CD4-positive, alpha-beta T cell treated with Interferon alpha-2 for 1 hour (primary cell): ENCODE data around the gene ADGRD1.
A peak's percentile ranks its signal among the peaks of the same experiment; 100 is the strongest.
"Not testable (repeated sequence)": the region's sequence is repeated elsewhere in the genome, so short reads cannot be mapped to it uniquely, and the experiment has no call there.

Source experiments
- DNase-seq, 2 donors: peaks; one replicate each; pipeline ENCODE4 v3.0.0-alpha.2; 2020 to 2022

Gene ADGRD1

DNA sequence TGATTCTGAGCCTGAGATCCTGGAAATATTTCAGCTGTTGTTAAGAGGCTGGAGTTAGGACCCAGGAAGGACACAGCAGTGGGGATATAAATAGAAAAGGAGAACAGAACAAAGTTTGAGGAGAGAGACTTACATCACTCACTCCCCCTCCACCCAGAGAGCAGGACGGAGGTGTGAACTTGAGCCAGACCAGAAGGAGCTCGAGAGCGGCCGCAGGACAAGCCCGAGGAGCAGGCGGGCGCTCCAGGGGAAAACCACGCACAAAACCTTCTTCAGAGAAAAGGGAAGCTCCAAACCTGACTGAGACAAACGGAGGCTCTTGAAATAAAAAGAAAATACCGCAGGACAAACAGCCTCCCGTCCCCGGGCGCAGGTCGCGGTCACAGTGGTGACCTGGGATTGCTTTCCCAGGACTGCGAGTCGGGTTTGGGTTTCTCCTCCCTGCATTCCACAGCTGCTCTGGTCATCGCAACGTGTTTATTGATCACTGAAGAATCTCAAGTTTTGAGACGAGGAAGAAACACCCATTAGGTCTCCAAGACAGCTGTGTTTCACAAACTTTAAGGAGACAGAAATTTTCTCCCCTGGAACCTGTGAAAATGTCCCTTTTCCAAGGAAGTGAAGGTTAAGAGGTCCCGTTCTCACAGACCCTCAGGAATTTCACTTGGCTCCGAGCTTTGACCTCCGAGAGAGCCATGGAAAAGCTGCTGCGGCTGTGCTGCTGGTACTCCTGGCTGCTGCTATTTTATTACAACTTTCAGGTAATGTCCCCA is at the start of gene ADGRD1:
TSS of gene ADGRD1 (plus strand) at position 137 of the 773 bp plus-strand sequence. CDS start at position 696, 559 bp downstream.
- DNase-seq = peak; percentile 3 to 27

DNA sequence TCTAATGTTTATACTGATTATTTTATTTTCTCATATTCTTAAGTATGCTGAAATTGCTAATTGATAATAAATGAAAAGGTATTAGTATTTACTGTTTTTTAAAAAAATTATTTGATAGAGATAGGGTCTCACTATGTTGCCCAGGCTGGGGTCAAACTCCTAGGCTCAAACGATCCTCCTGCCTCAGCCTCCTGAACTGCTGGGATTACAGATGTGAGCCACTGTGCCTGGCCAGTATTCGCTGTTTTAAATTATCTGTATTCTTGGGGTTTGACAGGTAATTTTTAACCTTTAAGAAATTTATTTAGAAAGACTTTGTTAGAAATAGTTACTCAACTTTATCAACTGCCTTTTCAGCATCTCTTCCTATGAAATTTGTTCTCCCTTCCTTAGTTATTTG is 49.6 kb upstream of the ADGRD1 start:
- no peak for DNase-seq

DNA sequence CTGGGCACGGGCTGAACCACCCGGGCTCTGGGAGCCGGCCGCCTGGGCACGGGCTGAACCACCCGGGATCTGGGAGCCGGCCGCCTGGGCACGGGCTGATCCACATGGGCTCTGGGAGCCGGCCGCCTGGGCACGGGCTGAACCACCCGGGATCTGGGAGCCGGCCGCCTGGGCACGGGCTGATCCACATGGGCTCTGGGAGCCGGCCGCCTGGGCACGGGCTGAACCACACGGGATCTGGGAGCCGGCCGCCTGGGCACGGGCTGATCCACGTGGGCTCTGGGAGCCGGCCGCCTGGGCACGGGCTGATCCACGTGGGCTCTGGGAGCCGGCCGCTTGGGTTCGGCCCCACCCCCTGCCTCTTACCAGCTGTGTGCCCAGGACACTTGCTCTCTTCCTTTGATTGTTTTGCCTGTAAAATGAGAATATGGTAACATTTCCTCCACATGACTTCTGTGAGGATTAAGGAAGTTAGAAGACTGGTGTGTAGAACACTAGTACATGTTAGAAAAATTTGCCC is 48.7 kb upstream of the ADGRD1 start:
- DNase-seq = not testable (repeated sequence)

DNA sequence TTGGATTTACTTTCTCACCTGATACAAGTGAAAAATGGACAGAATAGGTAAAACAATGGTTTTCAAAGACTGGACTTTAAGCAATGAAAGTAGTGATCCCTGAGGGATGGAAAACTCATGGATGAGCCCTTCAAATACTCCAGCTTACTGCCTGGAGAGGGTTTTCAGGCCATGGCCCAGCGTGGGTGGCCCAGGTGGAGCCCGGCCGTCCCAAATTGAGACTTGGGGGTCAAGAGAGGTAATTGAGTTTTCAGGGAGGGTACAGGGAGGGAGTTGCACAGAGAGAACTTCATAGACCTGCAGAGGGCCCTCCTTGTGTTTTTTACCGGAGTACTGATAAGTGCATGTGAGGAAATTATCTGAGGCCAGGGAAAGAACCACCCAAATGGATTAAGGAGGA is 44.6 kb upstream of the ADGRD1 start:
- DNase-seq = no peak

DNA sequence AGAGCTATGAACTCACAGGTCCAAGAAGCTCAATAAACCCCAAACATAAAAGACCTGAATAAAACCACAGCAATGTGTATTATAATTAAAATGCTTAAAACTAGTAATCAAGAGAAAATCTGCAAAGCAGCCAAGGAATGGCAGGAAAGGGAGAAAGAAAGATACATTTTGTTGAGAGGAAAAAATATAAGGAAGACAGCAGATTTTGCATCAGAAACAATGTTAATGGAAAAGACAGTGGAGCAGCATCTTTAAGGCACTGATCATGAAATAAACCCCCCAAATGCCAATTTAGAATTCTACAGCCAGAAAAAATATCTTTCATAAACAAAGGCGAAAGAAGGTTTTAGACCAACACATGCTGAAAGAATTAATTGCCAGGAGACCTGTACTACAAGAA is 42.5 kb upstream of the ADGRD1 start:
- no peak for DNase-seq

DNA sequence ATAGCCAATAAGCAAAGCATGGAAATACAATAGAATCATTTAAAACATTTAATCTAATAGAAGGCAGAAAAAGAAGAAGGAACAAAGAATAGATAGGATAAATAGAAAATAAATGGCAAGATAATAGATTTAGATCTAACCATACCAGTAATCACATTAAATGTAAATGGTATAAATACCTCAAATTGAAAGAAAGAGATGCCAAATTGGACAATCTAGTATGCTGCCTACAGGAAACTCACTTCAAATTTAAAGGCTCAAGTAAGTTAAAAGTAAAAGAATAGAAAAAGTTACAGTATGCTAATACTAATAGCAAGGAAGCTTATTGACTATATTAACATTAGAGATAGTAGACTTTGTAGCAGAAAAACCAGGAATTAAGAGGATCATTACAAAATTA is 41.8 kb upstream of the ADGRD1 start:
- no peak for DNase-seq

DNA sequence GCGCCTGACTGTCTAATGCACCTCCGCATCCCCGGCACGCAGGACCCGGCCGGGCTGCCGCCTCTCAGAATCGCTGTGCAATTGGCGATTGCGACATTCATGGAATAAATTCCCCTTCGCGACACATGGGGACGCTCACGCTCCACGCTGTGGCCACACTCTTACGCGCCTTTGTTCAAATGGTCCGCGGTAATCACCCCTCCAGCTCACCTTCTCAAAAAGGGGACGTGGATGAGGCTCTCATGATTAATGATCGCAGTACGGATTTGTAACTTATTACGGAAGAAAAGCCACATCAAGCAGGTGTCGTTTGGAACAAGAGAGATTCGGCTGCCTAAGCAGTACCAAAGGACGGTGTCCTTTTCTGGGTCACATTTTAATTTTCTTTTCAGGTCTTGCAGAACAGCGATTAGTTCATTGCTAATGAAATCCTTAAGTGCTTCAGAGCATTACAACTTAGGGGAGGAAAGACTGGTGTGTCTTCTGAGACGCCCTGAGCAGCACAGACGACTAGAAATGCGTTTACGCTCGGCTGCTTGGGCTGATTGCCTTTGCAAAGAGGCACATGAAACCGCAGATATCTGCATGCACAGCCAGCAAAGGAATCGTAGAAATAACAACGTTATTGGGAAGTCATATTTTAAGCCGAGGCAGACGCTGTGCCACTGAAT is 37.3 kb upstream of the ADGRD1 start:
- peak; percentile 4 to 29 for DNase-seq

DNA sequence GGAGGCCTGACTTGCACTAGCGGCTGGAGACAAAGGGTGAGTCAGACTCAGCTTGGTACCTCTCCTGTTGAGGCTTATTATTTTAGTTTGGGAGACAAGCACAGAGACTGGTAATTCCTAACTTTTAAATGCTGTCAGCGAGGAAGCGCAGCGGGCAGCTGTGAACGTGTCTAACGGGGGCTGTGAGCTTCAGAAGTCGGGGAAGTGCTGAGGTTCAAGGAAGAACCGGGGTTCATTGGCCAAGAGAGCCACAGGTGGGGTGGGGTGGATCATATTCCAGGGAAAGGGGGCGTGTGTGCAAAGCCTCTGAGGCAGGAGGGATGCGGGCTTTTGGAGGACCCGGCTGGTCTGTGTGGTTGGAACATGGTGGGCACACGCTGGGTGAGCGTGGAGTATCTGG is 36.1 kb upstream of the ADGRD1 start:
- DNase-seq = no peak

DNA sequence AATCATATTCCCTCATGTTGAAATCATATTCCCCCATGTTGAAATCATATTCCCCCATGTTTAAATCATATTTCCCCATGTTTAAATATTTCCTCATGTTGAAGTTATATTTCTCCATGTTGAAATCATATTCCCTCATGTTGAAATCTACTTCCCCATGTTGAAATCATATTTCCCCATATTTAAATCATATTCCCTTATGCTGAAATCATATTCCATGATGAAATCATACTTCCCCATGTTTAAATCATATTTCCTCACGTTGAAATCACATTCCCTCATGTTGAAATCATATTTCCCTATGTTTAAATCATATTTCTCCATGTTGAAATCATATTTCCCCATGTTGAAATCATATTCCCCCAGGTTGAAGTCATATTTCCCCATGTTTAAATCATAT is 34.6 kb upstream of the ADGRD1 start:
- no peak for DNase-seq

DNA sequence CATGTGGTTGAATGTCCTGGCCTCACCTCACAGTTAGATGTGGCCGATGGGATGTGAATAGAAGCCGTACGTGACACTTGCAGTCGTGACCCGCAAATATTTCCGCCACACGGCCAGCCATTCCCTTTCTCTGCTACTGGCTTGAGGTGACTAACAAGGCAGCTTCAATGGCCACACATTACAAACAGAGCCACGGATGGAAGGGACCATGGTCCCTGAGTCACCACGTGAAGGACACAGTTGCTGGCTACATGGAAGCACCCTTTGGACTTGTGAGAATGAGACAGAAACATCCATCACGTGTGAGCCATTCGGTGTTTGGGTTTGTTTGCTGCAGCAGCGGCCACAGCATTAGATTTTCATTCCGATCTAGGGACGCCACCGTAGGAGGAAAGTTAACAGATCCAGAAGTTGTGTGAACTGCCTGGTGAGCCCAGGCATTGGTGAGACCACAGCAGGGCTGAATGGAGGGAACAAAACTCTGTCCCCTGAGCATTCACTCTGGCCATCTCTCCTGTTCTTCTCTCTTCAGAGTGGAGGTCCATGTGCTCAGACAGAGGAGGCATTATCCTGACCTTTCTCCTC is 33.5 kb upstream of the ADGRD1 start:
- no peak for DNase-seq

DNA sequence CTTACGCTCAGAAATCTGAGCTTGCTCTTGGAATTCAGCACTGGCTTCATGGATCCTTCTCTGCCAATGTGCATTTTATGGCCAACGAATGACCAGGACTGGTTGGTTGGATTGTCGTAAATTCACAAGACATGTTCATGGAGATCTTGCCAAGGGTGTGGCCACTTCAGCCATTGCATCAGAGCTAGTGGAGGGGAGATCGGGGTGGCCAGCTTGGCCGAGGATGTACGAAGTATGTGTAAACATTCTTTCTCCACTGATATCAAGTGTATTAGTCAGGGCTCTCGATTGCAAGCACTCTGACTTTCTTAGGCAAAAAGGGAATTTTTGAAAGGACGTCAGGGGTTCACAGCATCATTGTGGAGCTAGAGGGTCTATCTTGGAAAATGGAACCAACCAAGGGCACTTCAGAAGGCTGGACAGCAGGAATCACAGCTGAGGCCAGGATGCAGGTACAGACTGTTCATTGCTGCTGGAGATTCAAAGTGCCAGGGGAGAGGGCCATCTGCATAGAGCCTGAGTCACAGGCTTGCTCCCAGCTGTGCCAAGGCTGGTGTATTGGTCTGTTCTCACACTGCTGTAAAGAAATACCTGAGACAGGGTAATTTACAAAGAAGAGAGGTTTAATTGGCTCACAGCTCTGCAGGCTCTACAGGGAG is 32.9 kb upstream of the ADGRD1 start:
- no peak for DNase-seq

DNA sequence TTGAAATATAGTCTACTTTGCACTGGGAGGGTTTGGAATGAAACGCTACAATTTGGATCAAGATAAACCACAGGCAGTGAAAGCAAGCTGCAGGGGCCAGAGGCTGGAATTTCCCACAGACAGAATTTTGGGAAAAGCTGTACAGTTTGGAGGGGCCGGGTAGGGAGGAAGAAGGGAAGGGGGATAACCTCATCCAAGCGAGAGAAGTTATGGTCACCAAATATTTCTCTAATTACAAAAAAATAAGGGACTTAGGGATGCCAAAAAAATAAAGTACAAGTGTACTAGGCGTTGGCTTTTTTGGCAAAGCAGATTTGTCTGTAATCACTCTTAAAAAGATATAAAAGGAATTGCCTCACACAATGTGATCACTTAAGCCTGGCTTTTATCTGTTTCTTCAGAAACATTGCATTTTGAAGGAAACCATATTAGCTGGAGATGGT is 31.2 kb upstream of the ADGRD1 start:
- DNase-seq = no peak

DNA sequence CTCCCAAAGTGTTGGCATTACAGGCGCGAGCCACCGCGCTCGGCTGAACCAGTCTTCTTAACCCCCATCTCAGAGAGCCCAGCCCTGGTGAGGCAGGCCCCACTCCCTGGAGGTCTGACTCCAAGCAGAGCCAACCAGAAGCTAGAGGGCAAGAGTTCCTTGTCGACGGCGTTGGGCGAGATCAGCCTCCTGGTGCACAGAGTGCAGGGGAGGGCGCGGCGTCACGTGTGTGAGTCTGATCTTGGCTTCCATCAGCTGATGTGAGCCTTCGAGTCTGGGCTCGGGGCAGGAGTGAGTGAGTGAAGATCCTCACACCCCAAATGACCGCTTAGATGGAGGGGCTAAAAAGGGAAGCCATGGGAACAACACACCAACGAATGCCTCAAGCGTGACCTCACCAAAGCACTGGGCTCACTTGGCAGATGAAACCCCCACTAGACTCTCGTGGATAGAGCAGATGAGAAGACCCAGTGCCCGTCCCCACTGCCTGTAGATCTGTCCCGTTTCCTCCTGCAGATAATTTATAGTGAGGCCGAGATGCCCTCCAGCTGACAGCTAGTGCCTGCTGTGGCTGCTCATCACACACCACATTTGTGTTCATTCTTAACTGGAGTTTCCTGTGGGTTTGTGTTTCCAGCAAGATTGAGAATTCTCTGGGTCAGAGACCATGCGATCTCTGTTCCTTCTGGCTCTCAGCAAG is 28.6 kb upstream of the ADGRD1 start:
- no peak for DNase-seq

DNA sequence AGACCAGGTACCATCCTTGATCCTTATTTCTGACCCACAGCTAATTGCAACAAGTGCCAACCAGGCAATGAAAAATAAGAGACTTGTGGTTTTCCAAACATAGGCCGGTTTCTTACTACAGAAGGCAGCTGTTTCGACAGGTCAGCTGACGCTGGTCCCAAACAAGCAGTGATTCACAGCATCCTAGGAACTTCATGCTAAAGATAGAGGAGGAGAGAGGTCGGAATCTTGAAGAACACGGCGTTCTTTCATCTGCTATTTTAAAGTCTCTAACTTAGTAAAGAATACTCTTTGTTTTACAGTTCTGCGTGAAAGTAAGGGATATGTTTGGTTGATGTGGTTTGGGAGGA is 28.1 kb upstream of the ADGRD1 start:
- no peak for DNase-seq

DNA sequence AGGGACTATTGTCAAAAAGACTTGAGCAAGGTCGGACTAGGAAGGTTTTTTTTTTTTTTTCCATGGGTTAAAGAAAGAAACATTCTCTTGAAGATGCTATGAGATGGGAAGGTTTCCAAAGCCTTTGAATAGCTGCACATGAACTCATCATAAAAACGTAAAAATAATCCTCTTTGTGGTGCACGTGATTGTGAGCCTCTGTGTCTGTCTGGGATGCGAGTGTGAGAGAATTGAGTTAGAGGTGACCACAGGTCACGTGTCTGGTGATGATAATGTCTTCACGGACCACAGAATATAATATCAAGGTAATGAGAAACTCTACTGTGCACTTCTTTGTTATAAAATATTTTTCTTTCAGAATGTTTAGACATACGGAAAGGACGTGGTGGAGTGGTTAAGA is 24.3 kb upstream of the ADGRD1 start:
- no peak for DNase-seq

DNA sequence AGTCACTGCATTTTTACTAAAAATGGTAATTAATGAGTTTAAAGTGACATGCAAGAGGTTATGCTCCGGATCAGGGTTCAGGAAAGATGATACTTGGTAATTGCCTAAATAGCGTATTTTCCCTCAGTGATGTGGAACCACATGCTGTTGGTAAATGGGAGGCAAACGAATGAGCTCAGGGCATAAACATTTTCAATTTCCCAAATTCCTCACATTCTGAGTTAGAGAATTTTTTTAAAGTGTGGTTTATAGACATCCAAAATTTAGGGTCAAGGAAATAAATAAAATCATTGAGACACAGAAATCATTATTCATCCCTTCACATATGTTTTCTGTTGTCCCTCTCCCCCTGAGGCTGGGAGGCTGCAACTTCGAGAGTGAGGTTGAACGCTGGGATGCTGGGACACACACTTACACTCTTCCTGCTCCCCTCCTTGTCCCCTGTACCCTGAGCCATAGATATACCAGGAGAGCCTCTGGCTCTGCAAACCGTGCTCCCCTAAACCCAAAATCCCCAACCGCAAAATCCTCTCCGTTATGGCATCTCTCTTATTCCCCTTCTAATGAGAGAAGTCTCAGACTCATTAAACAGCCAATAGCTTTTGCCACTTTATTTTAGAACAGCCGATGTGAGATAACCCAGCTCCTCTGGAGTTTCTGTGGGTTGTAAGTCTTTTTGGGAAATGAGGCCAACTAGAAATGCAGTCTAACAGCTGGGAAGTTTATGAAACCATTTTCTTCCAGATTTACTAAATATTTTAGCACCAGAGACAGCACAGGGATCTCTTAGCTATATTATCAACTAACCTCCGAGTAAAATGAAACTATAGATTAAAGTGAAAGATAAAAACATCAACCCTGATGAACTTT is 21.4 kb upstream of the ADGRD1 start:
- DNase-seq = no peak

DNA sequence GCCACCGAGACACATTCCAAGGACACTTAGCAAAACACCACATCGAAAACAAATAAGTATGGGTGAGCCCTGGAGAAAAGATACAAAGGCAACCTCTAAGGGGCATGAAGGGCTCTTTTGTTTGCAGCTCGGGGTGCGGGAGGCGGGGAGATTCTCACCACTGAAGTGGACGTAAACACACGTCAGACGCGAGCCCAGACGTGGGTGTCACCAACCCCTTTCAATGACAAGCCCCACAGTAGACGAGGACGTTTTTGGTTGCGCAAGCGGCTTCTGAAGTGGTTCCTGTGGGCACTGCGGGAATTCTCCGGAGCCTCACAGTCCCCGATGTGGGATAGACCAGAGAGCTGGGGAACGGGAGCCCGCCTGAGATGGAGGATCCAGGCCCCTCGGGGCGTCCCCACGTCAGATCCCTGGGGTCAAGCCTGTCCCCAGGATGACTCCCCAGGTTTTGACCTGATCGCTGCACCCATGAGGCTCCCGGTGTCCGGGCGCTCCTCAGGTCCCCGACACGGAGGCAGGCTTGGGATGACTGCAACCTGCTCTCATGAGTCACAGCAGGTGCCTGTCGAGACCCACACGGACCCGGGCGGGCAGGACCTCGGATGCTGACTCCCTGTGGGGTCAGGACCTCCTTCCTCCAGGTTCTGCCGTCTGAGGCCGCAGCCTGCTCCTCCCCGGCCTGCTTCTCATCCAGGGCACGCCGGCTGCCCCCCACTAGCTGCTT is 20.3 kb upstream of the ADGRD1 start:
- DNase-seq = no peak

DNA sequence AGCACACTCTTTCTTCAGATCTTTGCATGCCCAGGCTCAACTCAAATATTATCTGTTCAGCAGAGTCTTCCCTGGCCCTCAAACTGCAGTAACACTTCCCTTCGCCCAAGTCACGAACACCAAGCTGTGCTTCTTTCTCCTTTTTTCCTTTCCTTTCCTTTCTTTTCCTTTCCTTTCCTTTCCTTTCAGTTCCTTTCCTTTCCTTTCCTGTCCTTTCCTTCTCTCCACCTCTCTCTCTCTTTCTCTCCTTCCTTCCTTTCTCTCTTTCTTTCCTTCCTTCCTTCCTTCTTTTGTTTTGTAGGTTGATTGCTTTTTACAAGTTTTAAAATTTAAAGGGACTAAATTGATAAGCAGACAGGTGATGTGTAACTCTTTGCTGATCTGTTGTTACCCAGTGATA is 19.0 kb upstream of the ADGRD1 start:
- DNase-seq = no peak

DNA sequence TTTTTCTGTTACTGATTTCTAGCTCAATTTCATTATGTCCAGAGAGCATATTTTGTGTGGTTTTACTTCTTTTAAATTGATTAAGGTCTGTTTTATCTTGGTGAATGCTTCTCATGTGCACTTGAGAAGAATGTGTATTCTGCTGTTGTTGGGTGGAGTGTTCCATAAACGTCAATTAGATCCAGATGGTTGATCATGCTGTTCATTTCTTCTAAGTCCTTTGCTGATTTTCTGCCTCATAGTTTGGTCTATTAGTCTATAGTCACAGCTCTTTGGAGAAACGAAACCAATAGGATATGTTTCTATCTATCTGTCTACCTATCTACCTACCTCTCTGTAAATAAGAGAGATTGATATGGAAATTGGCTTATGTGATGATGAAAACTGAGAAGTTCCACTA is 17.1 kb upstream of the ADGRD1 start:
- DNase-seq = no peak

DNA sequence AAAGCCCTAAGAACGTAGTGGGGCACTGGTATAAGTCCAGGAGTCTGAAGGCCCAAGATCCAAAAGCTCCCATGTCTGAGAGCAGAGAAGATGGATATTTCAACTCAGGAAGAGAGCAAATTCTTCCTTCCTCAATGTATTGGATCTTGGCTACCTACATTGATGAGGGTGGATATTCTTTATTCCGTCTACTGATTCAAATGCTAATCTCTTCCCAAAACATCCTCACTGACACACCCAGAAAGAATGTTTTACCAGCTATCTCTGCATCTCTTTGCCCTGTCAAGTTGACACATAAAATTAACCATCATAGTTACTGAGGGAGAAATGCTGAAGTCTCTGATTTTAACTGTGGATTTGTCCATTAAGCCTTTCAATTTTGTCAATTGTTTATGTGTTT is 16.6 kb upstream of the ADGRD1 start:
- no peak for DNase-seq

DNA sequence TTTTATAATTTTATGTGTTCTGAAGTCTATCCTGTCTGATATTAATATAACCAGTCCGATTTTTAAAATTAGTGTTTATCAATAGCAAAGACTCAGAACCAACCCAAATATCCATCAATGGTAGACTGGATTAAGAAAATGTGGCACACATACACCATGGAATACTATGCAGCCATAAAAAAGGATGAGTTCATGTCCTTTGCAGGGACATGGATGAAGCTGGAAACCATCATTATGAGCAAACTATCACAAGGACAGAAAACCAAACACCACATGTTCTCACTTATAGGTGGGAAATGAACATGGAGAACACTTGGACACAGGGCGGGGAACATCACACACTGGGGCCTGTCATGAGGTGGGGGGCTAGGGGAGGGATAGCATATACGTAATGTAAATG is 16.2 kb upstream of the ADGRD1 start:
- DNase-seq = not testable (repeated sequence)
